ENCODE results near the gene PAK1.
"Not testable (repeated sequence)": the region's sequence is repeated elsewhere in the genome, so short reads cannot be mapped to it uniquely, and the experiment has no call there.

PAK1 gene

DNA sequence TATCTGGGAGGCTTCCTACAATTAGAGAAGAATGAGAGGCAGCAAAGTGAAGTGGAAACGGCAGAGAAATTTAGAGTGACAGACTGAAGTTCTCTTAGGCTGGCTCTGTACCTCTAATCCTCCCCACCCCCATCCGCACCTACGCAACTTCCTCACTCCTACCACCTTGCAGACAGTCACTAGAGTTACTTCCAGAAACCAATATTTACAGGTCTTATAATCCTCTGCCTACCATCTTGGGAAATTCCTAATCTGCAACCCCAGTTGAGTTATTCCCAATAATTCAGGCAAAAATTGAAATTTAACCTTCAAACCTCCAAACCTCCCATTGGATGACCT is 71.7 kb downstream of the PAK1 start:
- no peak for DNase-seq (ENCODE audit: low read depth)

DNA sequence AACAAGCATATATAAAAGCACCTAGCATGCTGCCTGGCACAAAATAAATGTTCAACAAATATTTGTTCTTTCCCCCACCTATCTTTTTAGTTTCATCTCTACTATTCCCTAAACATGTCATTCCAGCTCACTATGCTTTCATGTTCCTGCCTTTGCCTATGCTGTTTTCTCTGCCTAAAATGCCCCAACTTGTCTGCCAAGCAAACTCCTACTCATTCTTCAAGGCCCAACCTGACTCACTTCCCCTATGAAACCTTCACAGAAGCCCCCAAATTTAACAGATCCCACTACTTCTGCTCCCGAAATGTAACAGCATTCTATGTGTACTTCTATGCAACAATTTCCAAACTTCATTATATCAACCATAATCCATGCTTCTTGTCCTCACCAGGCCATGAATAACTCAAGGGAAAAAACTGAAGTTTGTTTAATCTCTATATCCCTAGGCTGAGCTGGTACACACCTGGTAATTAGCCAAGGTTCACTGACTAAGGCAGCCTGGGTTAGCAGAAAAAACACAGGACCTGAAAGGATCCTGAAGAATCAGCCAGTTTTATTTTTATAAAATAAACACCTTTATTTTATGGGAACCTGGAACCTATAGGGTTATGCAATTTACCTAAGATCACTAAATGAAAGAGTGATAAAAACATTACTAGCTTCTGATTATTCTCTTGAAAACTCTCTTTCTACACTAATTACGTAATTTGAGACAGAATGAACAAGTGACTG is 72.2 kb downstream of the PAK1 start:
- DNase-seq (ENCODE audit: low read depth): no peak

DNA sequence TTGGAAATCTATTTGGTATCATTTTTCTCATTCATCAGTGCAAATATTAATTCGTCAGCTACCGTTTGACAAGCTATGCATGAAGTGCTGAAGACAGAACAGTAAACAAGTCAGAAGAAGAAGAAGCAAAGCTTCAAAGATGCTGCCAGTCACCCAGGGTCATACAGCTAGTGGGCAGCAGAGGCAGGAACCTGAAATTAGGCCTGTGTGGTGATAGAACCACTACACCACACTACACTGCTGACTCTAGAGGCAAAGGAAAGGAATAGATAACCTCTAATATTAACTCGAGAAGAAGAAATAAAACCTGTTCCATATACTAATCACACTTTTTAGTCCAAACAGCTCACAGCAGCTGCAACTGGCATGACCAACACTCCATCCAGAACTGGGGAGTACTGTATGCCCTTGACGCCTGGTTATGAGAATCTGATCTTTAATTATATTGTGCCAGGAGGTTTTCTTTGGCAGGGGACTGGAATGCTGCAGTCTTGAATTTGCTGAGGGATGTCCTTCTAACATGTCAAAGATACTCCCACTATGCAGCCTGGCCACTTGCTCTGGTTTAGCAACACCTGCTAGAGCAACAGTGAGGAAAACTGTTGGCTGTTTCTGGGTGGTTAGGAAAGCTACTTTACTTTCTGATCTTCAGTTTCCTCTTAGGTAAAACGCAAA is 73.0 kb downstream of the PAK1 start:
- no peak for DNase-seq (ENCODE audit: low read depth)

DNA sequence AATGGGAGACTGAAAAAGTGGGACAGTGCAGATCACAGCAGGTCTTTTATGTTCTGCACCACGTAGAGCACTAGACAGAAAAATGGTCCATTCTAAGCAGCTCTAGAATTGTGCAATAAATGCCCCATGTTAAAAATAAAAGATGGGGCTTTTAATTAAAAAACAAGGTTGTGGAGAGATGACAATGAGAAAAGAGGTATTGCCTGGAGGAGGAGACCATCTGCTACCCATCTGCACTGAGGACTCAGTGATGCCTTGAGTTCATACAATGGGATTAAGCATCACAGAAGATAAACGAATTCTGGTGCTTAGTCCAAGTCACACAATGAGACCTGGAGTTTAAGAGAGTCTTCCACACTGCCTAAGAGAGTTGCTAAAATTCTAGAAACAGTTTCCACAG is 73.6 kb downstream of the PAK1 start:
- no peak for DNase-seq (ENCODE audit: low read depth)

DNA sequence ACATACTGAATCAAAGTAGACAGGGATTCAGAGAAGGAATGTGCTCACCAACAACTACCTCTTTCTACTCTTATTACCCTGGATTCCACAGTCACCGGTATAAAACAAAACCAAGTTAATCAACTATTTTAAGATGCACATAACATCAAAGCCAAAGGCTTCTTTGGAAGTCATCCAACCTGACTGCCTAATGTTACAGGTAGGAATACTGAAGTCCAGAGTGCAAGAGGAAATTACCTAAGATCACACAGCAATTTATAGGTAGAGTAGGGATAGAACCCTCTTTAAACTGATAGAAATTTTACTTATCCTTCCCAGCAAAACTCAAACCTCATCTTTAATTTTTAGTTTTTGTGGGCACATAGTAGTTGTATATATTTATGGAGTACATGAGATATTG is 76.3 kb downstream of the PAK1 start:
- DNase-seq (ENCODE audit: low read depth): no peak

DNA sequence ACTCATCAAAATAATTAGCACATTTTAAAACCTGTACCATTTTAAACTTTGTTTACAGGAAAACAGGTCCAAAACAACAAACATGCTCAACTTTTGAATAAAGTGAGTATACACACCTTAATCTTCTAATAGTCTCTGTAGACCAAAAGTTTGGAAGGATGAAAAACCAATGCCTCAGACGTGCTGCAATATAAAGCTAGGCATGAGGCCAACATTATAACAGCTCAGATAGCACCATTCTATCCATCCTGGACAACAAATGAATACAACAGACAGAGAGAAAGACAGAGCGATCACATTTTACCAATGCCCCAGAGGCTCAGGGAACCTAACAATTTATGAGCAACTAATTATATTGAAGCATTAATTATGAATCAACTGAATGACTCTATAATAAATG is 77.0 kb downstream of the PAK1 start:
- DNase-seq (ENCODE audit: low read depth): no peak

DNA sequence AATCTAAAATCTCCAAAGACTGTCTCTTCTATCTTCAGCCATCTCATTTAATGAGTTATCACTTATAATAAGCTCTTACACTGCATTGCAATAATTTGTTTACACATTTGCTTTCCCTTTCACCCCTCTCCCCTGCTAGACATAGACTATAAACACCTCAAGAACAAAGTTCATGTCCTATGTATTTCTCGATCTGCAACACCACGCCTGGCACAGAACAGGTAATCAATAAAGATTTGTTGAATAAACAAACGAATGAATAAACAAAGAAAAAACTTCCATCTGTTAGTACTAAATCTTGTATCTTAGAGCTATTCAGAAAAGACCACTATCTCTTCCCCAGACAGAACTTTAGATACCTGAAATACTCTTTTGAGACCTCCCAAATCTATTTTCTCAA is 77.6 kb downstream of the PAK1 start:
- DNase-seq (ENCODE audit: low read depth): no peak

DNA sequence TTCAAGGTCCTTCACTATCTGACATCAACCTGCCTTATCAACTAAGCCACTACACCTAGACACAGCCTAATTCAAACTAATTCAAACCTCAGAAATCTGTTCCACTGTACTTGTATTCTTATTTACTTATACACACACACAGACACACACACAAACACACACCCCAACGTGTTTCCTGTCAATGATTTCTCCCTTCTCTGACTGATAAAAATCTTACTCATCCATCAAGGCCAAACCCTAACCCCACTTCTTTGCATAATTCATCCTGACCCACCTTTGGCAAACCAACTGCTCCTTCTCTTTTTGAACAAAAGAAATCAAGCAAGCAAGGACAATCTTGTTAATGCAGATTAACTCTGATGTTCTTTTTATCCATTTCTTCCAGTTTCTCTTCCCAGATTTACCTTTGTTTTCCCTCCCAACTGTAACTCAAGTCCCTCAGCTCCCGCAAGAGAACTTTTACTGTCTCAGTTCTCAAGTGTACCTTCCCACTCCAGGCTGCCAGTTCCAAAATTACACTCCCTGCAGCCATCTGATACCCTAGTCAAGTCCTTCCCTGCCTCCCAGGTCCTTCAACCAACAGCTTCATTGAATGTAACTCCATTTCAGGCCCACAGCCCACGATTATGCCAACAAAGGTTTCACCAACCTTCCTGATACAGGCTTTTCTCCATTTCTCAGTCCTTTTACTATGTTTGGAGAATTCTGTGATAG is 78.3 kb downstream of the PAK1 start:
- DNase-seq (ENCODE audit: low read depth): no peak

DNA sequence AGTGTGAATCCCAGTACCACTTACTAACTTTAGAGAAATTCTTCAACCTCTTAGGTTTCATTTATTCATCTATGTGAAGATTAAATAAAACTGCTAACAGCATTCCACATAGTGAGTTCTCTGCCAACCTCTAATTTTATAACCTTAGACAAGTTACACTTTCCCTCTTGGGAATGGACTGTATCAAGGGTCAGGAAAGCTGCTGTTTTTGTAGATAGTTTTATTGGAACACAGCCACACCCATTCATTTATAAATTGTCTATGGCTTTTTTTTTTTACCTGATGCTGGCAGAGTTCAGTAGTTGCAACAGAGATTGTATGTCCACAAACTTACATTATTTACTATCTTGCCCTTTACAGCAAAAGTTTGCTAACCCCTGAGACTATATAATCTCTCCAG is 81.1 kb downstream of the PAK1 start:
- DNase-seq (ENCODE audit: low read depth): no peak

DNA sequence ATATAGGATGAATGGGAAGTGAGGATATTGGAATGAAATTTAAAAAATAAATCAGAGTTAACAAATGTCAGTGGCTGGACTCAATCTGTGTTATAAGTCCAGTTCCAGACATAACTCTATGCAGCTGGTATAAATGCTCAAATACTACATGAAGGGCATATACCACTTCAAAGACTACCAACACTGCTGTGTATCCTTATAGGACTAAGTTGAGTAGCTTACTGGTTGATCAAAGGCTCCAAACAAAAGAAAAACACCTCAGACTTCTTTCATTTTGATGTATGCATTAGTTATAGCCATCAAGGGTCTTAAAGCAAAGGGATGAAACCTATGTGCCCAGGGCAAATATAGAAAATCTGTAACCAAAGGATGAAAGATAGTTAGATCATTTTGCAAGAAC is 86.2 kb downstream of the PAK1 start:
- DNase-seq (ENCODE audit: low read depth): no peak

DNA sequence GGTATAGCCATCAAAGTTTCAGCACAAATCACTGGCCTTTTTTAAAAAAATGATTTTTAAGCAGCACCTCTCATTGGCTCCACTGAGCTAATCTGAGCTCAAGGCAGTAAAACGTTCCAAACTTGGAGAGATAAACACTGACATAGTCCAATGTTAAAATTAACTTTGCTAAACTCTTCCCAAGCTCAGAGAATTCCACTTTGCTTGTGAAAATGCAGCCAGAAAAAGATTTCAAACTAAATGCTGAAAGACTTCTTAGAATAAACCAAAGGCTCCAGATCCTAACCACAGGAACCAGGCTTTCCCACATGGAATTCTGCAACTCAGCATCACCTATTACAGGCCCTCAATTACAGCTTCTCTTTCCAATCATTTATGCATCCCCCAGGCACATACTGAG is 87.7 kb downstream of the PAK1 start:
- no peak for DNase-seq (ENCODE audit: low read depth)

DNA sequence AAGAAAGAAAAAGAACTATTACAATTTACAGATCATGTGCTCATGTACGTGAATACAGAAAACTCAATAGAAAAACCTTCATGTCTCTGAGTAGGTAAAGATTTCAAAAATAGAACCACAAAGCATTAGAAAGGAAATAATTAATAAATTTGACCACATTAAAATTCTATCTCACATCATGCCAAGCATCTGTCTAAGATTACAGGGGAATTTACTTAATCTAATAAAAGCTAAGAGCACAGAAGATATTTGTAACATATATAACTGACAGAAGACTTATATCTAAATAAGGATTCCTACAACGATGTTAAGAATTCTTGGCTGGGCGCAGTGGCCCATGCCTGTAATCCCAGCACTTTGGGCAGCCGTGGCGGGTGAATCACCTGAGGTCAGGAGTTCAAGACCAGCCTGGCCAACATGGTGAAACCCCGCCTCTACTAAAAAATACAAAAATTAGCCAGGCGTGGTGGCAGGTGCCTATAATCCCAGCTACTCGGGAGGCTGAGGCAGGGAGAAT is 88.6 kb downstream of the PAK1 start:
- not testable (repeated sequence) for DNase-seq (ENCODE audit: low read depth)

DNA sequence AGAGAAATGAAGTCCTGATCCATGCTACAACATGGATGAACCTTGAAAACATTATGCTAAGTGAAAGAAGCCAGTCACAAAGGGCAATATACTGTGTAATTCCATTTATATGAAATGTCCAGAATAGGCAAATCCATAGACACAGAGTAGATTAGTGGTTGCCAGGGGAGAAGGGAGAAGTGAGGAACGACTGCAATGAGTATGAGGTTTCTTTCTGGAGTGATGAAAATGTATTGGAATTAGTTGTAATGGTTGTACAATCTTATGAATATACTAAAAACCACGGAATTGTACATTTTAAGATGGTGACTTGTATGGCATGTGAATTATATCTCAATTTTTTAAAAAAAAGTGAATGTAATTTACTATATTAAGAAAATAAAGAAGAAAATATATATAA is 89.3 kb downstream of the PAK1 start:
- no peak for DNase-seq (ENCODE audit: low read depth)

DNA sequence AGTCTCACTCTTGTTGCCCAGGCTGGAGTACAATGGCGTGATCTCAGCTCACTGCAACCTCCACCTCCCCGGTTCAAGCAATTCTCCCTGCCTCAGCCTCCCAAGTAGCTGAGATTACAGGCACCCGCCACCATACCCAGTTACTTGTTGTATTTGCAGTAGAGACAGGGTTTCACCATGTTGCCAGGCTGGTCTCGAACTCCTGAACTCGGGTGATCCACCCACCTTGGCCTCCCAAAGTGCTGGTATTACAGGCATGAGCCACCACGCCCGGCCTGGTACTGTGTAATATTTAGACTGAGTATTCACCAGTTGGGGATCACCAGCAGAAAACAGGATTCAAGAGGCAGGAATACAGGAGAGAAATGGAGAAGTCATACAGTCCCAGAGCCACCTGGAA is 90.5 kb downstream of the PAK1 start:
- DNase-seq (ENCODE audit: low read depth): not testable (repeated sequence)

DNA sequence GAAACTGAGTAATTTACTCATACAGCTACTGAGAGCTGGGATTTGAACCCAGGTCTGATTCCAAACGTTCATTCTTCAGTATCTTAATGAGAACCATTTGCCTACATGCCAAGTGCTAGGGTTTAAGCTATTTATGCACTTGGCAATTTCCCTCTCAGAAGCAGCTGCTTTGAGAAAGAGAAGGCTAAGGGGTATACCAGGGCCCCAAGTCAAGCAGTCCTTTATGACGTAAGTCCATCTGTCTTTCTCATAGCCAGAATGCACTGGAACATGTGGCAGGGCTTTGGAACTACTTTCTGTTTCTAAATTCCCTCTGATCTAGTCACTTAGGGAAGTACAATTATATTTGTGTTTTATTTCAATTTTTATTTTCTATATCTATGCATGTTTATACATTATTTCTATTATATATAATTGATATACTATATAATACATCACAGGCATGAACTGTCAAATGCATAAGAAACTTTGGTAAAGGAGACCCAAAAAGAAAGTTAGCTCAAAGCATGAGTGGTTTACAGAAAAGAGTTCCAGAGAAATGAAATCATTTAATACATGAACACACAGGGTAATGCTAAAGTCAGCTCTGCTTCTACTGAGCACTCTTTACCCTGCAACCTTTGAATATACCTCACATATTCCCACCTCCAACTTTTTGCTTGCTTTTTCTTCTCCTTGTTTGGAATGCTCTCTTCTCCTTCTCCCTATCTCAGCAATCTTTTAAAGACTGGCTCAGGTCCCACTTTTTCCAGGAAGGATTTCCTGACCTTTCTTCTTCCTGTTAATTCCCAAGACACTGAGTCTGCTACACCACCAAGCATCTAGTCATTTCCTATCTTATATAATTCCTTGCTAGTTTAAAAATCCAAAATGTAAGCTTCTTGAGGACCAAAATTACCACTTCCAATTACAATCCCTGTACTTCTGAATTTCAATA is 91.9 kb downstream of the PAK1 start:
- DNase-seq (ENCODE audit: low read depth): no peak

DNA sequence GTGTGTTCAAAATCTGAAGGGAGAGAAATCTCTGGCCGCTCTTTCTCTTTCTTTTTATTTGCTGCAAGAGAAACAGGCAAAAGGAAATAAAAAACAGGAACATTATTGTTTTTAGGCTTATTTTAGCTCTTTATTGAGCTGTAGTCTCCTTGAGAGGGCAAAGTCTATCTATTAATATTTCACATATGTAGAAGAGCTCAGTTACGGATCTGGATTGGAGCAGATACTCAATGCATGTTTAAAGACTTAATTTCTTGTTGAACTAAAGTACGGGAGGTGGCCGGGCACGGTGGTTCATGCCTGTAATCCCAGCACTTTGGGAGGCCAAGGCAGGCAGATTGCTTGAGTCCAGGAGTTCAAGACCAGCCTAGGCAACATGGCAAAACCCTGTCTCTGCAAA is 94.0 kb downstream of the PAK1 start:
- DNase-seq (ENCODE audit: low read depth): no peak

DNA sequence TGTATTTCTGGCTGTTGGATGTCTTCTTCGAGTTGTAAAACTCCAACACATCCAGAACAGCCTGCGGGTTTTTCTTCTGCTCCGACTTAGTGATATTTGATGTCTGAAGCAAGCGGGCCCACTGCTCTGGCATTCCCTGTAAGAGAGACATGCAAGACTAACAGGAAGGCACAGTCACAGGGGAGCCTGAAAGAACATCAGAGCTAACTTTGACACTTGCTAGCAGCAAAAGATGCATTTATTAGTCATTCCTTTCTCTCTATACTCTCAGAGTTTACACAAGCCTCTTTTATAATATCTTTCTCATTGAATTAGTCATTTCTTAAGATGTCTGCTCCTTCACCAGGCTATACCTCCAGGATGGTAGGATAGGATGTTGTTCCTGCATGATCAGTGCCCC is 94.6 kb downstream of the PAK1 start:
- DNase-seq (ENCODE audit: low read depth): no peak

DNA sequence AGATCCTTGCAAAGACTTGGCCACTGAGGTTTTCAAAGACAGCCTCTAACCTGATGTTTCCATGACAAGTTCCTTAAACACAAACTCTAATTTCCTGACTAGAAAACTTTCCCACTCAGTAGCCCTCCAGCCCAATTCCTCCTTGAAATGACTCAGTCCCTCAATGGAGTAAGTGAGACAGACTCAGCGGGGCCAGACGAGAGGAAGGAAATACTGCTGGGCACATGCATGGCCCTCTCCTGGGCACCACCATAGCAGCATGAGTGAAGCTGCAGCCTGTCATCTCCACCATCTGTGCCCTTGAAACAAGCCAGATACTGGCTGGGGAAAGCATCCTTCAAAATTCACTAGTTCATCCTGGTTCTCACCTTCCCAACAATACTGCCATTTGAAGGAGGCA is 96.2 kb downstream of the PAK1 start:
- no peak for DNase-seq (ENCODE audit: low read depth)

DNA sequence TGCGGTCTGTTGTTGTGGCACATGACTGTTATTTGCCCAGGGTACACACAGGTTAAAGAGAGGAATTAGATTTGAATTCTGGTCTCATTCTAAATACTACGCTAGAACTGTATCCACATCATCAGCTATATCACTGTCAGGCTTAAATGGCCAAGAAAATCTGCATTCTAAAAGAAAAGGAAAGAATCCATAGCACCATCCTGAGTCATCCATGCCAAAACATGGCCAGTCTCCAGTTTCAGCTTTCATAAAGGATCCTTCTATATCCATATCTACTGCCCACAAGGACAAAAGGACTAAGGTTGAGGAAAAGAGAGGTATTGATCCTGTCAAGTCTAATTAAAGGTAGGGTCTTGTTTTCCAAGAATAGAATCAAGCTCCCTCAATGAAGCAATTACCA is 98.8 kb downstream of the PAK1 start:
- DNase-seq (ENCODE audit: low read depth): no peak

DNA sequence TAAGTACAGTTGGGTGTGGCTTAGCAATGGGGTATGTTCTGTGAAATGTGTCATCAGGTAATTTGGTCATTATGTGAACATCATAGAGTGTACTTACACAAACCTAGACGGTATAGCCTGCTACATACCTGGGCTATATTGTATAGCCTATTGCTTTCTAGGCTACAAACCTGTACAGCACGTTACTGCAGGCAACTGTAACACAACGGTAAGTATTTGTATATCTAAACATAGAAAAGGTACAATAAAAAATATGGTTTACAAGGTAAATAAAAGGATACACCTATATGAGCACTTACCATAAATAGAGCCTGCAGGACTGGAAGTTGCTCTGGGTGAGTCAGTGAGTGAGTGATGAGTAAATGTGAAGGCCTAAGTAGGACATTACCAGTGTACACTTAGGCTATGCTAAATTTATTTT is 99.3 kb downstream of the PAK1 start:
- no peak for DNase-seq (ENCODE audit: low read depth)

DNA sequence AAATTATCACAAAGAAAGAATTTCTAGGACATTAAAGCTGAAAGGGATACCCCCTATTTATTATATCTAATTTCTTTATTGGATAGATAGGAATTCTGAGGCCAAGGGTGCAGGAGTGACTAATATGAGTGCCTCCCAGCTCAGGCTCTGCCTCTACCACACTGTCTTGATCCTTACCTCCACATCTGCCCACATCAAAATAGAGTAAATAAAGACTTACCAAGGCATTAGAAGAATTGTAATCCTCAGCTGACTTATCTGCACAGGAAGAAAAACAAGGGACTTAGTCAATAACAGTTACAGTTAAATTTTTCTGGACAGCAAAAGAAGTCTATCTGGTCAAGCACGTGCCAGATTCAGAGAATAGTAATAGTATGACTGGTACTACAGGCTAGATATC is 99.8 kb downstream of the PAK1 start:
- no peak for DNase-seq (ENCODE audit: low read depth)

DNA sequence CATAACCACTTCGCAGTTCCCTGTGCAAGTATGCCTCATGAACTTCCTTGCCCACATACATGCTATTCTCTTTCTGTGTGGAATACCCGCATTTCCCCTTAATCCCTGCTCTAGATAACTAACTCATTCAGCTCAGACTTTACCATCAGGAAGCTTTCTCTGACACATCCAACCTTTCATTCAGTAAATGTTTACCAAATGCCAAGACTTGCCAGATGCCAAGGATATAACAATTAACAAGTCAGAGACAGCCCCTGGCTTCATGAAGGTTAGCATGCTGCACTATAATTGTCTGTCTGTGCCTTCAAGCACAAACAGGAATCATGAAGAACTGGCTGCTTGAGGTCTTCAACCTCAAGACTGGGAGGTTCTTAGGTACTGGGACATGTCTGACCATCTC is 101.2 kb downstream of the PAK1 start:
- no peak for DNase-seq (ENCODE audit: low read depth)
